ENCODE results near the gene NFX1.
"Not testable (repeated sequence)": the region's sequence is repeated elsewhere in the genome, so short reads cannot be mapped to it uniquely, and the experiment has no call there.

The NFX1 gene

DNA sequence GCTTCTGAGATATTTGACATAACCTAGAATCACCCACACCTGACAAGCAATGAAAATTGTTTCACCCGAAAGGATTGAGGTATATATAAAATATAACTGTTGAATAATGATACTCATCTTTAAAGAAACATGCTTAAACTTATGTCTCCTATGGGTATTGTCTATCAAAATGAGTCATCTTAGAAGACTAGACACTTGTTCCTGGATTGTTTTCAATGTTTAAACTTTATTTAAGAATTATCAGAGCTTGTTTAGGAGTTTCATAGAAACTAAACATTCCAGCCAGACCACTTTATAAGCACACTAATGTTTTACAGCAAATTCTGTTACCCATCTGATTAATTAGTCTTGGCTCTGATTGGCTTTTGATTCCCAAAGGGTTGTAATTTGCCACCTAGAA lies 19.6 kb downstream of the NFX1 start:
- H3K4me3 ChIP-seq: no peak overlapping the region

DNA sequence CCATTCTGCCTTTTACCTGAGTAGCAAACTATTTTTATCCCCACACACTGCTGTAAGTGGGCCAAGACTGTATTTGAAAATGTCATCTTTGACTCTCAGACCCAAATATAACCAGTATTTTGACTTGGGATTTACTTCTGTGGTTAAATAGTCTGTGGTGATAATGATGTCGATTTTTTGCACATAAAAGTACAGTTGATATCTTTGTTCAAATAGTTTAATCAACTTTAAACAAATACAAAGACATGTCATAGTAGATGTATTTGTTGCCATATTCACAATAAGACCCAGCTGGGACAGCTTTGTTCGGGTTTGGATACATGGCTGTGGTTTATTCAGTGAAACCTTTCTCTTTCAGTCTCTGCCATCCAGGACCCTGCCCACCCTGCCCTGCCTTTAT lies 20.4 kb downstream of the NFX1 start:
- Histone ChIP-seq H3K4me3 (no peak overlapping the region), H3K36me3 (ENCODE audit: insufficient read depth, low read length) (peaks cover 92% of the 10 kb centered on the region), H3K9me3 (ENCODE audit: low read depth, low read length) (no peaks in the 10 kb centered on the region), H3K9ac (ENCODE audit: insufficient read length) (no peak overlapping the region), H3K27ac (no peak overlapping the region)
- DNase-seq (ENCODE audit: low read depth, low spot score): no peak
- TF ChIP-seq POLR2AphosphoS5 (IDR thresholded peaks at IDR 0.05; ENCODE audit: borderline replicate concordance, low read depth, low read length) (no peak), FOXP2 (optimal IDR thresholded peaks at IDR 0.05; ENCODE audit: control extremely low read depth, extremely low read length, insufficient read depth) (no peak), EZH2 (IDR thresholded peaks at IDR 0.05) (no peak)

More for the DNA sequence above, 19.6 kb downstream of the NFX1 start:
- H3K27ac ChIP-seq: no peak overlapping the region
- no peak overlapping the region for H3K9ac ChIP-seq (ENCODE audit: insufficient read length)
- TF ChIP-seq POLR2AphosphoS5 (IDR thresholded peaks at IDR 0.05; ENCODE audit: borderline replicate concordance, low read depth, low read length) (no peak), FOXP2 (optimal IDR thresholded peaks at IDR 0.05; ENCODE audit: control extremely low read depth, extremely low read length, insufficient read depth) (no peak), EZH2 (IDR thresholded peaks at IDR 0.05) (no peak)
- DNase-seq (ENCODE audit: low read depth, low spot score): no peak
- H3K9me3 ChIP-seq (ENCODE audit: low read depth, low read length): no peaks in the 10 kb centered on the region
- H3K36me3 ChIP-seq (ENCODE audit: insufficient read depth, low read length): peaks cover 95% of the 10 kb centered on the region

GRCh38 chr9:33311953-33312352 lies 21.6 kb downstream of the NFX1 start:
- Histone ChIP-seq H3K9ac (ENCODE audit: insufficient read length) (no peak overlapping the region), H3K27ac (no peak overlapping the region), H3K4me3 (no peak overlapping the region), H3K36me3 (ENCODE audit: insufficient read depth, low read length) (peaks cover 89% of the 10 kb centered on the region), H3K9me3 (ENCODE audit: low read depth, low read length) (no peaks in the 10 kb centered on the region)
- no peak for TF ChIP-seq EZH2 (IDR thresholded peaks at IDR 0.05)
- TF ChIP-seq FOXP2 (optimal IDR thresholded peaks at IDR 0.05; ENCODE audit: control extremely low read depth, extremely low read length, insufficient read depth): no peak
- no peak for TF ChIP-seq POLR2AphosphoS5 (IDR thresholded peaks at IDR 0.05; ENCODE audit: borderline replicate concordance, low read depth, low read length)
- no peak for DNase-seq (ENCODE audit: low read depth, low spot score)

DNA sequence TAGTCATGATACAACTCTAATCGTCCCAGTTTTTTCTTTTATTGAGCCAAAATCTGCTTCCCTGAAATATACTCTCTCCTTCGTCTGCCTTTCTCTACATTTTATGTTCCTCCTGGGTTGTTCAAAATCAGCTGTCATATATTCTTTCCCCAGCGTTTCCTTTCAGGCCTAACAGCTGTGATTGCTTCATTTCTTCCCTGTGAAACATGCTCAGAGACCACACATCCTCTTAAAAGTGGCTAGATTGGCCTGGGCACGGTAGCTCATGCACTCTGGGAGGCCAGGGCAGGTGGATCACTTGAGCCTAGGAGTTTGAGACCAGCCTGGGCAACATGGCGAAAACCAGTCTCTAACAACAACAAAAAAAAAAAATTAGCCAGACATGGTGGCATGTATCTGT lies 25.1 kb downstream of the NFX1 start:
- peaks cover 86% of the 10 kb centered on the region for H3K36me3 ChIP-seq (ENCODE audit: insufficient read depth, low read length)
- H3K9ac ChIP-seq (ENCODE audit: insufficient read length): no peak overlapping the region
- H3K27ac ChIP-seq: no peak overlapping the region
- DNase-seq (ENCODE audit: low read depth, low spot score): no peak
- H3K9me3 ChIP-seq (ENCODE audit: low read depth, low read length): no peaks in the 10 kb centered on the region
- H3K4me3 ChIP-seq: no peak overlapping the region
- TF ChIP-seq POLR2AphosphoS5 (IDR thresholded peaks at IDR 0.05; ENCODE audit: borderline replicate concordance, low read depth, low read length) (no peak), FOXP2 (optimal IDR thresholded peaks at IDR 0.05; ENCODE audit: control extremely low read depth, extremely low read length, insufficient read depth) (no peak), EZH2 (IDR thresholded peaks at IDR 0.05) (no peak)

DNA sequence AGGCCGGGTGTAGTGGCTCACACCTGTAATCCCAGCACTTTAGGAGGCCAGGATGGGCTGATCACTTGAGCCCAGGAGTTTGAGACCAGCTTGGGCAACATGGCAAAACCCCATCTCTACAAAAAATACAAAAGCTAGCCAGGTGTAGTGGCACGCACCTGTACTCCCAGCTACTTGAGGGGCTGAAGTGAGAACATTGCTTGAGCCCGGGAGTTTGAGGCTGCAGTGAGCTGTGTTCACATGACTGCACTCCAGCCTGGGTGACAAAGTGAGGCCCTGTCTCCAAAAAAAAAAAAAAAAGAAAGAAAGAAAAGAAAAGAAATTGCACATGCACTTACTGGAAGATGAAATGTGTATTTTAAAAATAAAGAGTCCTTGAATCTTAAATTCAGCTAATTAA lies 26.8 kb downstream of the NFX1 start:
- DNase-seq (ENCODE audit: low read depth, low spot score); H3K27ac ChIP-seq; H3K9me3 ChIP-seq (ENCODE audit: low read depth, low read length); H3K9ac ChIP-seq (ENCODE audit: insufficient read length); H3K4me3 ChIP-seq: not testable (repeated sequence)
- H3K36me3 ChIP-seq (ENCODE audit: insufficient read depth, low read length): peaks cover 86% of the 10 kb centered on the region

- Histone ChIP-seq H3K4me3 (no peak overlapping the region), H3K27ac (no peak overlapping the region), H3K9me3 (ENCODE audit: low read depth, low read length) (no peaks in the 10 kb centered on the region), H3K9ac (ENCODE audit: insufficient read length) (no peak overlapping the region), H3K36me3 (ENCODE audit: insufficient read depth, low read length) (peaks cover 86% of the 10 kb centered on the region)
- TF ChIP-seq EZH2 (IDR thresholded peaks at IDR 0.05) (no peak), POLR2AphosphoS5 (IDR thresholded peaks at IDR 0.05; ENCODE audit: borderline replicate concordance, low read depth, low read length) (no peak), FOXP2 (optimal IDR thresholded peaks at IDR 0.05; ENCODE audit: control extremely low read depth, extremely low read length, insufficient read depth) (no peak)
- no peak for DNase-seq (ENCODE audit: low read depth, low spot score)
These were observed 27.9 kb downstream of the NFX1 start for GRCh38 chr9:33318225-33318624.

GRCh38 chr9:33318781-33319180 lies 28.5 kb downstream of the NFX1 start:
- TF ChIP-seq EZH2 (IDR thresholded peaks at IDR 0.05) (no peak), POLR2AphosphoS5 (IDR thresholded peaks at IDR 0.05; ENCODE audit: borderline replicate concordance, low read depth, low read length) (no peak), FOXP2 (optimal IDR thresholded peaks at IDR 0.05; ENCODE audit: control extremely low read depth, extremely low read length, insufficient read depth) (no peak)
- Histone ChIP-seq H3K9me3 (ENCODE audit: low read depth, low read length) (no peaks in the 10 kb centered on the region), H3K9ac (ENCODE audit: insufficient read length) (no peak overlapping the region), H3K4me3 (no peak overlapping the region), H3K27ac (no peak overlapping the region), H3K36me3 (ENCODE audit: insufficient read depth, low read length) (peaks cover 81% of the 10 kb centered on the region)
- DNase-seq (ENCODE audit: low read depth, low spot score): no peak

DNA sequence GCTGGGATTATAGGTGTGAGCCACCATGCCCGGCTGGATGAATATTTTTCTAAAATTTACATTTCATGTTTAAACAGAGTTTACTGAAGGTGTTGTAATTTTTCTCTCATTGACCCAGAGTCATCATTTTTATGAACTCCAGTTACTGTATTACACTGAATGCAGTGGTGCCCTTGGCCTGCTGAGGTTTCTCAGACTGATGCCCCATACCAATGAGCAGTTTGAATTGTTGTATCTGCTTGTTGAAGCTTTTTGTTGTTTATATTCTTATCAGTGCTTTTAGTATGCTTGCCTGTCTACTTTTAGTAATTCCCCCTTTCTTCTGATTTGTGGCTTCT lies 29.9 kb downstream of the NFX1 start:
- no peak overlapping the region for H3K9ac ChIP-seq (ENCODE audit: insufficient read length)
- no peak overlapping the region for H3K4me3 ChIP-seq
- no peaks in the 10 kb centered on the region for H3K9me3 ChIP-seq (ENCODE audit: low read depth, low read length)
- TF ChIP-seq FOXP2 (optimal IDR thresholded peaks at IDR 0.05; ENCODE audit: control extremely low read depth, extremely low read length, insufficient read depth) (no peak), POLR2AphosphoS5 (IDR thresholded peaks at IDR 0.05; ENCODE audit: borderline replicate concordance, low read depth, low read length) (no peak), EZH2 (IDR thresholded peaks at IDR 0.05) (no peak)
- H3K36me3 ChIP-seq (ENCODE audit: insufficient read depth, low read length): peaks cover 70% of the 10 kb centered on the region
- DNase-seq (ENCODE audit: low read depth, low spot score): no peak
- no peak overlapping the region for H3K27ac ChIP-seq

DNA sequence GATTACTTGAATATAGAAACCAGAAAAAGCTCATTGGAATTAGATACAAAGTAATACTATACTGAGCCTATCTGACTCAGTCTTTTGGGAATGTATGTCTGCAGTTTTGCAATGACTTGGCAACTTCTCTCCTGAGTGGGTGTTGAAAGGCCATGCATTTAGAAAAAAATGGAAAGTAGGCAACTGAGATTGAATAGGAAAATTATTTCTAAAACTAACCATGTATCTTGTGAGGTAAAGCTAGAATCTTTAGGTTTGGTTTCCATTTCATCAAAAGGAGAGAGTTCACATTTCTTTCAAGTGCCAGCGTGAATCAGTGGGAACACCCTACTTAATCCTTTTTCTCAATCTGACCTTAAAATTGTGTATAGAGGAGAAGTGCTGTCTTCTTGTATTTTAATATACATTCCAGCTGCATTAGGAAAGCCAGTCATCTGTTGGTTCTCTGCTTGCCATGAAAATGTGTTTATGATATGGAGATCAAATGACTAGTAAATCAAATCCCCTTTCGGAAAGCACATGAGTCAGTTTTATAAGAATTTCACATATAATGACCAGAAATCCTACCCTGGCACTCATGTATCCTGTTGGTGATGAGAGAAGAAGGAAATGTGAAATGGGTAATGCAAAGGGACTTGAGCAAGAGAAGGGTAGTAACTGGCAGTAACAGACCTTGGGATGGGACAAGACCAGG lies 30.4 kb downstream of the NFX1 start:
- Histone ChIP-seq H3K27ac (0 out of 2 replicates have a peak overlapping the region, but pooled peaks have one; percentile 6), H3K36me3 (ENCODE audit: insufficient read depth, low read length) (peaks cover 67% of the 10 kb centered on the region), H3K4me3 (no peak overlapping the region), H3K9me3 (ENCODE audit: low read depth, low read length) (no peaks in the 10 kb centered on the region), H3K9ac (ENCODE audit: insufficient read length) (no peak overlapping the region)
- no peak for DNase-seq (ENCODE audit: low read depth, low spot score)
- TF ChIP-seq POLR2AphosphoS5 (IDR thresholded peaks at IDR 0.05; ENCODE audit: borderline replicate concordance, low read depth, low read length) (no peak), FOXP2 (optimal IDR thresholded peaks at IDR 0.05; ENCODE audit: control extremely low read depth, extremely low read length, insufficient read depth) (no peak), EZH2 (IDR thresholded peaks at IDR 0.05) (no peak)
